GM13977 (cell line): ENCODE results near the gene C7orf25.

ENCODE experiments used
- DNase-seq: peaks from one replicate; pipeline ENCODE4 v3.0.0; 2012; ENCODE audit warnings: low spot score
- in situ Hi-C: fragments of 300-500 bp; cut with MboI; formaldehyde crosslinking; loops from one replicate; pipeline ENCODE4 v1.12.0; 2022; ENCODE audit warnings: low sequenced_read_pairs, low pct_unique_long_range_greater_than_20kb, mixed read lengths, inconsistent platforms; ENCODE audit not compliant: unreplicated experiment
- TF ChIP-seq, protein P1 (sequence below): IDR thresholded peaks from 2 replicates; pipeline ENCODE4 v1.5.1; 2012; ENCODE audit warnings: mild to moderate bottlenecking, control low read depth; ENCODE audit not compliant: insufficient read depth; ENCODE audit errors: extremely low read depth, missing control alignments

The C7orf25 gene

GRCh38 chr7:42931447-42931833 lies 19.6 kb upstream of the C7orf25 start:
- in situ Hi-C loops = loop anchor here (25.0 kb wide), 3 partner anchors 331 to 906 kb away; no protein-coding TSS in a partner anchor
- TF ChIP-seq, protein P1, sequence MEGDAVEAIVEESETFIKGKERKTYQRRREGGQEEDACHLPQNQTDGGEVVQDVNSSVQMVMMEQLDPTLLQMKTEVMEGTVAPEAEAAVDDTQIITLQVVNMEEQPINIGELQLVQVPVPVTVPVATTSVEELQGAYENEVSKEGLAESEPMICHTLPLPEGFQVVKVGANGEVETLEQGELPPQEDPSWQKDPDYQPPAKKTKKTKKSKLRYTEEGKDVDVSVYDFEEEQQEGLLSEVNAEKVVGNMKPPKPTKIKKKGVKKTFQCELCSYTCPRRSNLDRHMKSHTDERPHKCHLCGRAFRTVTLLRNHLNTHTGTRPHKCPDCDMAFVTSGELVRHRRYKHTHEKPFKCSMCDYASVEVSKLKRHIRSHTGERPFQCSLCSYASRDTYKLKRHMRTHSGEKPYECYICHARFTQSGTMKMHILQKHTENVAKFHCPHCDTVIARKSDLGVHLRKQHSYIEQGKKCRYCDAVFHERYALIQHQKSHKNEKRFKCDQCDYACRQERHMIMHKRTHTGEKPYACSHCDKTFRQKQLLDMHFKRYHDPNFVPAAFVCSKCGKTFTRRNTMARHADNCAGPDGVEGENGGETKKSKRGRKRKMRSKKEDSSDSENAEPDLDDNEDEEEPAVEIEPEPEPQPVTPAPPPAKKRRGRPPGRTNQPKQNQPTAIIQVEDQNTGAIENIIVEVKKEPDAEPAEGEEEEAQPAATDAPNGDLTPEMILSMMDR = no peak
- DNase-seq = no peak

- in situ Hi-C loops = loop anchor here (25.0 kb wide), 3 partner anchors 331 to 906 kb away; no protein-coding TSS in a partner anchor
- TF ChIP-seq, protein P1 = no peak
- DNase-seq = no peak
Observed at GRCh38 chr7:42930889-42931288, 19.0 kb upstream of the C7orf25 start.

- TF ChIP-seq, protein P1 = no peak
- in situ Hi-C loops = loop anchor here (25.0 kb wide), 3 partner anchors 333 to 908 kb away; no protein-coding TSS in a partner anchor
Observed at GRCh38 chr7:42929449-42929848, 17.6 kb upstream of the C7orf25 start.

GRCh38 chr7:42928754-42929153 lies 16.9 kb upstream of the C7orf25 start:
- DNase-seq = no peak
- TF ChIP-seq, protein P1 = no peak
- in situ Hi-C loops = loop anchor here (25.0 kb wide), 3 partner anchors 334 to 909 kb away; no protein-coding TSS in a partner anchor

More at GRCh38 chr7:42929449-42929848, 17.6 kb upstream of the C7orf25 start:
- DNase-seq = no peak

GRCh38 chr7:42926204-42926603 lies 14.3 kb upstream of the C7orf25 start:
- in situ Hi-C loops = loop anchor here (25.0 kb wide), 3 partner anchors 336 to 911 kb away; no protein-coding TSS in a partner anchor
- DNase-seq = no peak
- TF ChIP-seq, protein P1 = no peak

DNA sequence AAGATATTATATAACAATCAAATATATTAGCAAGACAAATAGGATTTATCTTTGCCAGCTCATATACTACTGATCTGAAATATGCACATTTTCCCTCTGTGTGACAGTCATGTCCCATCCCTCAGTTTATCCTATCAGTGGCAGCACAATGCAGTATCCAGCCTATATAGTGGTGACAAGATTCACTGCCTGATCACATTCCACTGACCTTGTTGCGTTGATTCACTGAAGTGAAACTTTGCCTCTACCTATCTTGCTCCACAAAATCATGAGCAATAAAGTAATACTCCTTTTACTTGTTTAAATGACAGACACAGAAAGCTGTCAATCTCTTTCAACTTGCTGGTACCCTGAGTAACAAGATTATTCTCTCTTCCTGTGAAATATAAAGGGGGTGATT lies 13.8 kb upstream of the C7orf25 start:
- TF ChIP-seq, protein P1 = no peak
- DNase-seq = no peak
- in situ Hi-C loops = loop anchor here (25.0 kb wide), 3 partner anchors 337 to 912 kb away; no protein-coding TSS in a partner anchor

GRCh38 chr7:42924223-42924838 lies 12.5 kb upstream of the C7orf25 start:
- TF ChIP-seq, protein P1 = no peak
- in situ Hi-C loops = no loop called here
- DNase-seq = no peak
